ENCODE data around the gene LPCAT2. TPM values are rescaled to one million over a fixed set of nuclear protein-coding genes. Genes with fewer than 3 reads are reported as not detected.

The LPCAT2 gene
- polyA plus RNA-seq, 2 of the 4 experiments (the other 2 are of a cell fraction): 8.0 to 16.3 TPM

DNA sequence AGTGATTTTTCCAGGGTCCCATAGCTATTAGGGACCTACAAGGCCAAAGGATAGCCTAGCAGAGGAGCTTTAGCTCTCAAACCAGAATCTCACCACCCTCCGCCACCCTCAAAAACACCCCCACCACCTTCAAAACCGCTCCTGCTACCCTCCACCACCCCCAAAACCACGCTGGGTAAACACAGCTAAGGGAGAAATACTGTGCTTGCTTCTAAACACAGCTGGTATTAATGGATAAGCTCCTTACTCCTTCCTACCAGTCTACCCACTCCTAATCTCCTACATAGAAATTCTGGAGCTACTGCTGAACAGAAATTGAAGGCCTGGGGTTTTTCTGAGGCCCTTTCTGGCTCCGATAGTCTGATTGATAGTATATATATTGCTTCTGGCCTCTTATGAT lies 2.2 kb upstream of the LPCAT2 start:
- no peaks in the 10 kb centered on the region for H3K9me3 ChIP-seq
- no peak for ATAC-seq
- no peak for FAIRE-seq
- no peak overlapping the region for H3K4me3 ChIP-seq
- ChIA-PET CTCF (interaction anchor here (1.4 to 1.9 kb wide), 3 partner anchors 21 to 42 kb away, joined by 3 to 10 read pairs (median 3); no protein-coding TSS in a partner anchor), POLR2A (no interaction called here)
- H3K4me2 ChIP-seq: no peak overlapping the region
- no peak for DNase-seq (ENCODE audit: low read depth in 1 of 2, low spot score in 1 of 2)
- 32% methylated on average over 4 of the region's 4 CpGs for WGBS (ENCODE audit: missing lambda C conversion rate)
- H3K4me1 ChIP-seq: peaks cover 13% of the 10 kb centered on the region
- TF ChIP-seq CHD2 (IDR thresholded peaks at IDR 0.05; ENCODE audit: low read length, partially characterized antibody) (no peak), HOXB5 (CRISPR knock-in tag; IDR thresholded peaks at IDR 0.05) (no peak), ZC3H11A (IDR thresholded peaks at IDR 0.05) (no peak), GATA3 (IDR thresholded peaks at IDR 0.05; ENCODE audit: borderline replicate concordance) (no peak), RFX5 (IDR thresholded peaks at IDR 0.05) (no peak), HDAC2 (IDR thresholded peaks at IDR 0.05) (no peak), FOXS1 (CRISPR knock-in tag; IDR thresholded peaks at IDR 0.05) (no peak), JUN (IDR thresholded peaks at IDR 0.05) (no peak), RARB (CRISPR knock-in tag; IDR thresholded peaks at IDR 0.05) (no peak), JUNB (IDR thresholded peaks at IDR 0.05) (no peak), ZSCAN20 (CRISPR knock-in tag; IDR thresholded peaks at IDR 0.05) (no peak), ZNF302 (CRISPR knock-in tag; IDR thresholded peaks at IDR 0.05) (no peak), NR3C1 (IDR thresholded peaks at IDR 0.05) (no peak), FOSB (CRISPR knock-in tag; IDR thresholded peaks at IDR 0.05) (no peak), POLR2AphosphoS2 (conservative IDR thresholded peaks at IDR 0.05; ENCODE audit: low read length) (no peak), POLR2A (IDR thresholded peaks at IDR 0.05; ENCODE audit: low read length) (no peak), MAZ (IDR thresholded peaks at IDR 0.05; ENCODE audit: borderline replicate concordance, low read depth, low read length) (no peak), SREBF2 (IDR thresholded peaks at IDR 0.05) (no peak)
- TF ChIP-seq, protein P1, sequence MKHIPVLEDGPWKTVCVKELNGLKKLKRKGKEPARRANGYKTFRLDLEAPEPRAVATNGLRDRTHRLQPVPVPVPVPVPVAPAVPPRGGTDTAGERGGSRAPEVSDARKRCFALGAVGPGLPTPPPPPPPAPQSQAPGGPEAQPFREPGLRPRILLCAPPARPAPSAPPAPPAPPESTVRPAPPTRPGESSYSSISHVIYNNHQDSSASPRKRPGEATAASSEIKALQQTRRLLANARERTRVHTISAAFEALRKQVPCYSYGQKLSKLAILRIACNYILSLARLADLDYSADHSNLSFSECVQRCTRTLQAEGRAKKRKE (CRISPR knock-in tag; IDR thresholded peaks at IDR 0.05; ENCODE audit: low read depth): no peak
- TF ChIP-seq, protein P2, sequence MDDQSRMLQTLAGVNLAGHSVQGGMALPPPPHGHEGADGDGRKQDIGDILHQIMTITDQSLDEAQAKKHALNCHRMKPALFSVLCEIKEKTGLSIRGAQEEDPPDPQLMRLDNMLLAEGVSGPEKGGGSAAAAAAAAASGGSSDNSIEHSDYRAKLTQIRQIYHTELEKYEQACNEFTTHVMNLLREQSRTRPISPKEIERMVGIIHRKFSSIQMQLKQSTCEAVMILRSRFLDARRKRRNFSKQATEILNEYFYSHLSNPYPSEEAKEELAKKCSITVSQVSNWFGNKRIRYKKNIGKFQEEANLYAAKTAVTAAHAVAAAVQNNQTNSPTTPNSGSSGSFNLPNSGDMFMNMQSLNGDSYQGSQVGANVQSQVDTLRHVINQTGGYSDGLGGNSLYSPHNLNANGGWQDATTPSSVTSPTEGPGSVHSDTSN (IDR thresholded peaks at IDR 0.05): no peak
- H3K27ac ChIP-seq: no peak overlapping the region

DNA sequence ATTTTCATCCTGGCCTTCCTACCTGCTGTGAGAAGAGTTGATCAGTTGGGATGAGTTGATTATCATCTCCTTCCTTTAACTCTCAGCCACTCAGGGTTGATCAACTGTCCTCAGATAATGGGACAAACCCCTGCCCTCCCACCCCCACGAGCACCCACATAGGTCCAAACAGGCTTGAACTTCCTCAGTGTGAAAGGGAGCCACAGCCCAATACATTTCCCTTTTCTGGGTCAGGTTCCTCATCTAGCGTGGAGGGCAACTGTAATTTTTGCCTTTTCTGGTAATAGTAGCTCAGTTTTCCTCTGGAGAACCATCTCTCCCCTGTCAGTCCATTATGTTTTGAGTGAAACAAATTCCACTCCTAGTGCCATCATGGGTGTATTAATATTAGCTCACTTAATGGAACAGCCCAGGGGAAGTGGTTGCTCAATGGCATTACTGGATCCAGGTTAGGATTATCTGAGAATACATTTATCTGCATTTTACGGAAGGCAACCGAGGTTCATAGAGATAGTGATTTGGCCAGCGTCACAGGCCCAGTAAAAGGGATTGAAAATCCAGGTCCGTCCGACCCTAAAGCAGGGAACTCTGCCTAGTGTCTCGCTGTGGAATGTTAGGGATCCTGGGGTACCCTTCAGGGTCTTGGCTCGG lies 476 bp upstream of the LPCAT2 start:
- 72% methylated on average over 9 of the region's 9 CpGs for WGBS (ENCODE audit: missing lambda C conversion rate)
- Histone ChIP-seq H3K4me3 (peak overlapping the region; percentile 81), H3K9me3 (peaks cover 12% of the 10 kb centered on the region), H3K4me2 (peak overlapping the region; percentile 97), H3K4me1 (no peaks in the 10 kb centered on the region; the same call in 2 of the 3 replicates), H3K27ac (no peak overlapping the region; a peak in 1 of 6 replicates)
- ChIA-PET CTCF (no interaction called here), POLR2A (no interaction called here)
- DNase-seq (ENCODE audit: low read depth in 1 of 2, low spot score in 1 of 2): no peak
- no peak for ATAC-seq
- no peak for FAIRE-seq
- TF ChIP-seq ZFP36 (IDR thresholded peaks at IDR 0.05; ENCODE audit: borderline replicate concordance, partially characterized antibody) (no peak), JUN (IDR thresholded peaks at IDR 0.05) (no peak), SREBF2 (IDR thresholded peaks at IDR 0.05) (no peak), TP53 (CRISPR knock-in tag; IDR thresholded peaks at IDR 0.05) (no peak), MAZ (IDR thresholded peaks at IDR 0.05; ENCODE audit: borderline replicate concordance, low read depth, low read length) (no peak), FOXS1 (CRISPR knock-in tag; IDR thresholded peaks at IDR 0.05) (no peak), NFE2L2 (conservative IDR thresholded peaks at IDR 0.05; ENCODE audit: low read length) (no peak), CEBPB (IDR thresholded peaks at IDR 0.05) (no peak), FOSL2 (IDR thresholded peaks at IDR 0.05) (no peak), FOSL2 (CRISPR knock-in tag; IDR thresholded peaks at IDR 0.05) (no peak), HDAC2 (IDR thresholded peaks at IDR 0.05) (no peak)
- TF ChIP-seq, protein P3, sequence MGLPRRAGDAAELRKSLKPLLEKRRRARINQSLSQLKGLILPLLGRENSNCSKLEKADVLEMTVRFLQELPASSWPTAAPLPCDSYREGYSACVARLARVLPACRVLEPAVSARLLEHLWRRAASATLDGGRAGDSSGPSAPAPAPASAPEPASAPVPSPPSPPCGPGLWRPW (IDR thresholded peaks at IDR 0.05): no peak
